Keratinocyte (primary cell): Measurements from ENCODE around the gene PKP2. TPM values are rescaled to one million over a fixed set of nuclear protein-coding genes. Genes with fewer than 3 reads are reported as not detected.
A peak's percentile ranks its signal among the peaks of the same experiment; 100 is the strongest.

Source experiments
- DNase-seq: peaks from one replicate; pipeline ENCODE4 v3.0.0-alpha.2; 2011; ENCODE audit warnings: low read depth, missing footprints, low spot score
- FAIRE-seq: peaks from 2 replicates; lab custom pipeline; 2011; peaks lifted over from hg19 to GRCh38; lab: Jason Lieb, UNC
- H2AFZ ChIP-seq: 2 replicates; pipeline ENCODE4 v1.6.0; 2012; ENCODE audit warnings: low read length, control low read depth, inconsistent platforms; ENCODE audit not compliant: control insufficient read depth
- H3K27ac ChIP-seq: 2 replicates; pipeline ENCODE4 v1.5.1; 2011; ENCODE audit warnings: low read length; ENCODE audit not compliant: control insufficient read depth, insufficient read depth
- H3K27me3 ChIP-seq: 3 replicates; pipeline ENCODE4 v1.6.0; 2011; ENCODE audit warnings: low read length; ENCODE audit not compliant: control insufficient read depth, insufficient read depth; ENCODE audit errors: extremely low read depth
- H3K36me3 ChIP-seq, 2 experiments: 2 replicates in 1 of 2; 3 replicates in 1 of 2; pipeline ENCODE4 v1.5.1; 2011; ENCODE audit warnings: low read length in 2 of 2, mild to moderate bottlenecking in 1 of 2; ENCODE audit not compliant: control insufficient read depth in 2 of 2, insufficient read depth in 2 of 2; ENCODE audit errors: extremely low read depth in 1 of 2
- H3K4me1 ChIP-seq: 3 replicates; pipeline ENCODE4 v1.5.1; 2011; ENCODE audit warnings: low read length; ENCODE audit not compliant: control insufficient read depth, insufficient read depth; ENCODE audit errors: extremely low read depth
- H3K4me2 ChIP-seq: 3 replicates; pipeline ENCODE4 v1.6.0; 2011; ENCODE audit warnings: low read depth, low read length; ENCODE audit not compliant: control insufficient read depth, insufficient read depth; ENCODE audit errors: extremely low read depth
- H3K4me3 ChIP-seq, 3 experiments: fragments of 200-600 bp in 1 of 3; sonication (generic) in 1 of 3; 2 replicates in 2 of 3; 3 replicates in 1 of 3; pipeline ENCODE4 v1.5.1; 2011 to 2016; ENCODE audit warnings: low read length in 3 of 3, mild to moderate bottlenecking in 3 of 3, control low read depth in 2 of 3, inconsistent platforms in 1 of 3, low read depth in 1 of 3, mixed read lengths in 1 of 3, mixed run types in 1 of 3, moderate library complexity in 1 of 3; ENCODE audit not compliant: control insufficient read depth in 2 of 3, insufficient read depth in 2 of 3; ENCODE audit errors: extremely low read depth in 1 of 3
- H3K79me2 ChIP-seq: 2 replicates; pipeline ENCODE4 v1.6.0; 2012; ENCODE audit warnings: low read length; ENCODE audit not compliant: control insufficient read depth, insufficient read depth
- H3K9ac ChIP-seq: 3 replicates; pipeline ENCODE4 v1.6.0; 2011; ENCODE audit warnings: low read length; ENCODE audit not compliant: control insufficient read depth, insufficient read depth; ENCODE audit errors: extremely low read depth
- H3K9me1 ChIP-seq: 3 replicates; pipeline ENCODE4 v1.6.0; 2011; ENCODE audit warnings: low read length; ENCODE audit not compliant: control insufficient read depth, insufficient read depth; ENCODE audit errors: extremely low read depth
- H3K9me3 ChIP-seq: 2 replicates; pipeline ENCODE4 v1.5.1; 2012; ENCODE audit warnings: low read depth, low read length; ENCODE audit not compliant: control insufficient read depth
- H4K20me1 ChIP-seq: 3 replicates; pipeline ENCODE4 v1.6.0; 2011; ENCODE audit warnings: low read length; ENCODE audit not compliant: control insufficient read depth, insufficient read depth; ENCODE audit errors: extremely low read depth
- CTCF ChIP-seq, 3 experiments: IDR thresholded peaks in 1 of 3; conservative IDR thresholded peaks in 1 of 3; optimal IDR thresholded peaks in 1 of 3; 2 replicates in 2 of 3; 3 replicates in 1 of 3; pipeline versions ENCODE3 to v1.5.1; 2011; ENCODE audit warnings: low read length in 3 of 3, mild to moderate bottlenecking in 3 of 3, moderate library complexity in 2 of 3, control low read depth in 1 of 3, inconsistent platforms in 1 of 3; ENCODE audit not compliant: insufficient read depth in 2 of 3; ENCODE audit errors: extremely low read depth in 1 of 3
- EZH2 ChIP-seq: IDR thresholded peaks from one replicate; pipeline ENCODE4 v1.6.1; 2012; ENCODE audit warnings: inconsistent platforms, mild to moderate bottlenecking, low read length, moderate library complexity
- dilution Hi-C: fragments of 300-500 bp; cut with MboI; formaldehyde crosslinking; loops from one replicate; pipeline ENCODE4 v1.7.0; 2020; ENCODE audit warnings: low sequenced_read_pairs; ENCODE audit not compliant: extremely low pct_ligation_motif_present
- polyA plus RNA-seq, 5 experiments: library from polyadenylated mRNA; depleted of rRNA in 3 of 5; stranded (reverse) in 3 of 5; stranded (forward) in 1 of 5; unstranded in 1 of 5; fragments of >200 nt; gene quantifications; 1 replicate in 1 of 5; 2 replicates in 3 of 5; 3 replicates in 1 of 5; pipeline versions ENCODE4 v1.2.1 to v1.2.3, GENCODE V29; 2011 to 2012; ENCODE audit warnings: missing spikeins in 2 of 5, low read depth in 1 of 5, low replicate concordance in 1 of 5

The PKP2 gene
- polyA plus RNA-seq, 1 donor (not counting 4 experiments of a cell fraction or from before 2014, with no cell fraction given) = 50.4 TPM

- peak overlapping the region; percentile 96 for H3K9ac ChIP-seq
- no peak for FAIRE-seq
- DNase-seq = no peak
- peak overlapping the region; percentile 61 for H3K4me2 ChIP-seq
- H3K9me3 ChIP-seq = no peaks in the 10 kb centered on the region
- H3K27ac ChIP-seq = peak overlapping the region; percentile 93
- TF ChIP-seq EZH2 = no peak
- H3K4me1 ChIP-seq = peaks cover 18% of the 10 kb centered on the region
- H3K36me3 ChIP-seq = peaks cover 4 to 37% of the 10 kb centered on the region in 2 experiments
- H3K79me2 ChIP-seq = peaks cover 36% of the 10 kb centered on the region
- no peaks in the 10 kb centered on the region for H3K27me3 ChIP-seq
- no peak overlapping the region for H2AFZ ChIP-seq
- peak overlapping the region; percentile 49 to 90 (median 52) for H3K4me3 ChIP-seq
- H4K20me1 ChIP-seq = peaks cover 2% of the 10 kb centered on the region
- dilution Hi-C loops = no loop called here
- H3K9me1 ChIP-seq = no peaks in the 10 kb centered on the region
These were observed 143.0 kb downstream of the PKP2 start for GRCh38 chr12:32753605-32754004.

- no peak overlapping the region for H3K27ac ChIP-seq
- no peaks in the 10 kb centered on the region for H3K27me3 ChIP-seq
- no peaks in the 10 kb centered on the region for H3K4me1 ChIP-seq
- DNase-seq (no peak), FAIRE-seq (no peak)
- peaks cover 3% of the 10 kb centered on the region for H4K20me1 ChIP-seq
- H3K4me2 ChIP-seq = no peak overlapping the region
- H3K36me3 ChIP-seq = peaks cover 9 to 26% of the 10 kb centered on the region in 2 experiments
- dilution Hi-C loops = no loop called here
- TF ChIP-seq EZH2 = no peak
- TF ChIP-seq CTCF (optimal IDR thresholded peaks at IDR 0.05 in 1 of 3, IDR thresholded peaks at IDR 0.05 in 1 of 3, conservative IDR thresholded peaks at IDR 0.05 in 1 of 3; ENCODE audit: extremely low read depth in 1 of 3, insufficient read depth in 2 of 3, low read length in 3 of 3) = no peak
- no peak overlapping the region for H3K4me3 ChIP-seq
- peaks cover 8% of the 10 kb centered on the region for H3K79me2 ChIP-seq
- H3K9me1 ChIP-seq = no peaks in the 10 kb centered on the region
- no peak overlapping the region for H2AFZ ChIP-seq
- H3K9ac ChIP-seq = no peak overlapping the region
- no peaks in the 10 kb centered on the region for H3K9me3 ChIP-seq
These were observed 153.3 kb downstream of the PKP2 start for GRCh38 chr12:32743264-32743663.

- H3K27ac ChIP-seq = no peak overlapping the region
- TF ChIP-seq CTCF (optimal IDR thresholded peaks at IDR 0.05 in 1 of 3, IDR thresholded peaks at IDR 0.05 in 1 of 3, conservative IDR thresholded peaks at IDR 0.05 in 1 of 3; ENCODE audit: extremely low read depth in 1 of 3, insufficient read depth in 2 of 3, low read length in 3 of 3) (no peak), EZH2 (no peak)
- dilution Hi-C loops = no loop called here
- no peak overlapping the region for H3K4me3 ChIP-seq
- H2AFZ ChIP-seq = no peak overlapping the region
- H3K9me1 ChIP-seq = no peaks in the 10 kb centered on the region
- H3K36me3 ChIP-seq = peaks cover 9 to 24% of the 10 kb centered on the region in 2 experiments
- H3K79me2 ChIP-seq = peaks cover 8% of the 10 kb centered on the region
- H3K9ac ChIP-seq = no peak overlapping the region
- H3K9me3 ChIP-seq = no peaks in the 10 kb centered on the region
- FAIRE-seq = no peak
- no peaks in the 10 kb centered on the region for H3K4me1 ChIP-seq
- no peak overlapping the region for H3K4me2 ChIP-seq
- no peaks in the 10 kb centered on the region for H3K27me3 ChIP-seq
- no peak for DNase-seq
- H4K20me1 ChIP-seq = no peaks in the 10 kb centered on the region
These were observed 154.4 kb downstream of the PKP2 start for GRCh38 chr12:32742133-32742532.
